GM10266 (cell line): ENCODE measurements around the gene TNIP2.
"Not testable (repeated sequence)": the region's sequence is repeated elsewhere in the genome, so short reads cannot be mapped to it uniquely, and the experiment has no call there.

Experiments used
- DNase-seq: peaks from one replicate; pipeline ENCODE4 v3.0.0; 2012; ENCODE audit errors: extremely low spot score
- TF ChIP-seq, protein P1 (sequence below): IDR thresholded peaks from 2 replicates; pipeline ENCODE4 v1.5.1; 2012; ENCODE audit warnings: mild to moderate bottlenecking, low read depth; ENCODE audit not compliant: control insufficient read depth, insufficient read depth; ENCODE audit errors: missing control alignments

TNIP2 gene

DNA sequence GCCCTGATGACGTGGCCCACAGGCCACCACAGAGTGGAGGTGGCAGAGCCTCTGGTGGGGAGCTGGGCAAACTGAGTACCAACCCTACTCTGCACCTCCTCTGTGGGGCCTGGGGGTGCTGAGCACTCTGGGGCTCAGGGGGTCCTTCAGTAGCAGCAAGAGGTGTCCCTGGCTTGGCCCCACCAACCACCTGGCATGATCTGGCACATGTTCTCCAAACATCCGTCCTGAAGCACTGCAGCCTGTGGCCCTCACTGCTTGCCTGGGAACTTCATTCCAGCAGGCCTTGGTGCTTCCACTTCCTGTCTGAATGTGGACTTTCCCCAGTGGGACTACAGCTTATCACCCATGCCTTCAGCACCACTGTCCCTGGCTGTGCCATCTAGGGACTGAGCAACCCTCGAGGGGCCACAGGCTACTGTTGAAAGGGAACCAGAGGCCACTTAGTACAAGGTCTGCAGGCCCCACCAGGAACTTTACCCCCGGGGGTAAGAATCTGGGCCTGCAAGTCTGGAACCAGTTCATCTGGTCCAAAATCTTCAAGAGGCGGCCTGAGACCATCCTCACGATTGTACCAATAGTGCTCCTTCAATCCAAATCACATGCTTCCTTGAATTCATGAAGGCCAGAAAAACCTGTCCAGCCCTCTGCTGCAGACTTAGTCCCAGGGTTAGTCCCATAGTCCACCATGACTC is 13.2 kb downstream of the TNIP2 start:
- DNase-seq, result no peak

DNA sequence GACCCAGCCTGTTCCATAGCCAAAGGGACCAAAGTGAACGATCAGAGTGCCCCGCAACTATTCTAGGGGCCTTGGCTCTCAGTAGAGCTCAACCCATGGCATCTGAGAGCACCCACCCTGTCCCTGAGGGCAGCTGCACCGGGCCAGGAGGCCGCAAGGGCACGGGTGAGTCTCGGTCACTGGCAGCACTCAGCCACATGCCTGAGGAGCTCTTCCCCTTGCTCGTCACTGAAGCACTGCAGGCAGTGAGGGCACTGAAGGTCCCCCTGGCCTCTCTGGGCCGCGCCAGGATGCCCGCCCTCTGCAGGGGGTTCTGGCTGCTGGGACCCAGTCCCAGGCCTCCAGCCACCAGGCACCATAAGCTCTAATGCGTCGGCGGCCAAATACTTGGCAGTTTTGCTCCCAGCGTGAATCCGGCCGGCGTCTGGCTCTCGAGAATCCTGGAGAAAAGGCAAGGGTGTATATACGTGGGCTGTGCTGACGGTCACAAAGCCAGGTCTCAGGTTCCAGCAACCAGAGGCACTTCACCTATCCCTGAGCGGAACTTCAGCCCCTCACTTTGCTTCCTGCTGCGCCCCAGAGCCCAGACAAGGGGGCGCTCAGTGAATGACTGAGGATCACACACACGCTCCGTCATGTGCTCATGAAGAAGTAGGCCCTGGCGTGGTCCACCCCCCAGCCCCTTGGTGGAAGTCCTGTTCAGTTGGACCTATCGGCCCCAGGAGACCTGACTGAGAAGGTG is 13.9 kb downstream of the TNIP2 start:
- no peak for DNase-seq
- TF ChIP-seq, protein P1, sequence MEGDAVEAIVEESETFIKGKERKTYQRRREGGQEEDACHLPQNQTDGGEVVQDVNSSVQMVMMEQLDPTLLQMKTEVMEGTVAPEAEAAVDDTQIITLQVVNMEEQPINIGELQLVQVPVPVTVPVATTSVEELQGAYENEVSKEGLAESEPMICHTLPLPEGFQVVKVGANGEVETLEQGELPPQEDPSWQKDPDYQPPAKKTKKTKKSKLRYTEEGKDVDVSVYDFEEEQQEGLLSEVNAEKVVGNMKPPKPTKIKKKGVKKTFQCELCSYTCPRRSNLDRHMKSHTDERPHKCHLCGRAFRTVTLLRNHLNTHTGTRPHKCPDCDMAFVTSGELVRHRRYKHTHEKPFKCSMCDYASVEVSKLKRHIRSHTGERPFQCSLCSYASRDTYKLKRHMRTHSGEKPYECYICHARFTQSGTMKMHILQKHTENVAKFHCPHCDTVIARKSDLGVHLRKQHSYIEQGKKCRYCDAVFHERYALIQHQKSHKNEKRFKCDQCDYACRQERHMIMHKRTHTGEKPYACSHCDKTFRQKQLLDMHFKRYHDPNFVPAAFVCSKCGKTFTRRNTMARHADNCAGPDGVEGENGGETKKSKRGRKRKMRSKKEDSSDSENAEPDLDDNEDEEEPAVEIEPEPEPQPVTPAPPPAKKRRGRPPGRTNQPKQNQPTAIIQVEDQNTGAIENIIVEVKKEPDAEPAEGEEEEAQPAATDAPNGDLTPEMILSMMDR, result no peak

More for the DNA sequence above, 13.2 kb downstream of the TNIP2 start:
- TF ChIP-seq, protein P1, result no peak

DNA sequence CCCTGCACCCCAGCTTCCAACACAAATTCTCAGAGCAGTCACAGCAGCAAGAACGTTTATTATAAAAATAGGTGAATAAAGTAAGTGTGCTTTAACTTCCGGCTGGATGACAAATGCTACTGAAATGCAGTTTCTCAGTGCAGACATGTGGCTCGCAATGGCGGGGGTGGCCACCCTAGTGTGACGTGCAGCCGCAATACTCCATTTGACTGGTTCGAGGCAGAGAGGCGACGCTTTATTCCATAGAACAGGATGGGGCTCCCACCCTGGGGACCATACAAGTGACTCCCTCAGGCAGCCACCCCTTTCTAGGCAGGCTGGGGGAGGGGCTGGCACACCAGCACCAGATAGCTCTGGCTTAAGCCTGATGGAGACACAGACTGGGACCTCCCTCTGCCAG is 14.5 kb downstream of the TNIP2 start:
- no peak for DNase-seq
- TF ChIP-seq, protein P1, result no peak

DNA sequence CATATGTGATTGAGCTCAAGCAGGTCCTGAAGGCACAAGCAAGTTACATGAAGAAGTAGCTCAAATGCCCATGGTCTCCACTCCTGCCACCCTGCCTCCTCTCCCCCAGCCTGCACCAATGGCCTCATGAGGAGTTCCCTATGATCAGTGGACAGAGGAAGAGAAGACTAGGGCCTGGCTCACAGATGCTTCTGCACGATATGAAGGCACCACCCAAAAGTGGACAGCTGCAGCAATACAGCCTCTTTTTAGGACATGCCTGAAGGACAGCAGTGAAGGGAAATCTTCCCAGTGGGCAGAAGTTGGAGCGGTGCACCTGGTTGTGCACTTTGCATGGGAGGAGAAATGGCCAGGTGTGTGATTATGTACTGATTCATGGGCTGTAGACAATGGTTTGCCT is 17.8 kb downstream of the TNIP2 start:
- DNase-seq, result not testable (repeated sequence)

DNA sequence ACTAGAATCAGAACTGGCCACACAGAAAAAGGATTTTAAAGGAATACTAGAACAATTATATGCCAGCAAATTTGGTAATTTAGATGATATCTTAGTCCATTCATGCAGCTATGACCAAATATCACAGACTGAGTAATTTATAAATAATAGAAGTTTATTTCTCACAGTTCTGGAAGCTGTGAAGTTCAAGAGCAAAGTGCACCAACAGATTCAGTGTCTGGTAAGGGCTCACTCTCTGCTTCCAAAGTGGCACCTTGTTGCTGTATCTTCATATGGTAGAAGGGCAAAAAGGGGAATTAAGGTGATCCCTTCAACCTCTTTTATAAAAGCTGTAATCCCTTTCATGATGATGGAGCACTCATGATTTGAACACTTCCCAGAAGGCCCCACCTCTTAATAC is 20.3 kb downstream of the TNIP2 start:
- TF ChIP-seq, protein P1, result no peak
- no peak for DNase-seq

DNA sequence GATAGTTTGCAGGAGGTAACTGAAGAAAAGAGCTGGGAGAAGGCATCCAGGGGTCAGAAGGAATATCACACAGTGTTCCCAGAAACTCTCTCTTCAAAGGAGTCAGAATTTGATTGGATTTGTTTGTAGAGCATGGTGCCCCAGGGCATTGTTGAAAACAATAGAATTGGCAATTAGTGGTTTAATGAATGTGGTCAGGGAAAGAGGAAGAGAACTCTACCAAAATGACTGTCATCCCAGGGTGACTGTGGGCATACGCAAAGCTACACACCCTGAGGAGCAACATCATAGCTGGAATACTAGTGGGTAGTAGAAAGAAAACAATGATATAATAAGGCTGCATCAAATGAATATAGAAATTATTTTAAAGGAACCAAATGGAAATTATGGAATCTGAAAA is 21.5 kb downstream of the TNIP2 start:
- TF ChIP-seq, protein P1, result no peak
- no peak for DNase-seq

DNA sequence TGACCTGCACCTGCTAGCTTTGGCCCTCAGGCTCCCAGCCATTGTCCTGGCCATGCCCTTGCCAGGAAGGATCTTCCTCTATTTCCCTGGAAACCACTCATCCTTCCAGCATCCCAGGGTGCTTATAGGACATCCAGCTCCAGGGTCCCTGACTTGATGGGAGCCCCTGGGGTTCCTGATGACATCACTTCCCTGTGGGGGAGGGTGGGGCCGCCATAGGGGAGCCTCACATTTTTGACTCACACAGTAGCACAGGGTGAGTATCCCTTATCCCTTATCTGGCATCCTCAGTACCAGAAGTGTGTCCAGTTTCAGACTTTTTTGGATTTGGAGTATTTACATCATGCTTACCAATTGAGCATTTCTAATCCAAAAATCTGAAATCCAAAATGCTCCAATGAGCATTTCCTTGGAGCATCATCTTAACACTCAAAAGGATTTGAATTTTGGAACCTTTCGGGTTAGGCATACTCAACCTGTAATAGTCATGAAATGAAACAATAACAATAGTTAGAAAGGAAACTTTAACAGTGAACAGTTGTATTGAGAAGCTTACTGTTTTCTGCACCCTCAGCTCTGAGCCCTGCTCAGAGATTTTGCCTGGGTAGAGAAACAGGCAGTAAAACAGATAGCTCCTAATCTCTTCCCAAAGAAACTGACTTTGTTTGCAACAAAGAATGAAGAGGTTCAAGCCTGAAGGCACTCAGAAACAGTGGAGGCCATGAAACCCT is 22.1 kb downstream of the TNIP2 start:
- TF ChIP-seq, protein P1, result no peak
- no peak for DNase-seq
